ENCODE measurements around the gene GRAP2. TPM values are rescaled to one million over a fixed set of nuclear protein-coding genes. Genes with fewer than 3 reads are reported as not detected.

Gene GRAP2
- 0.09 TPM in 1 of 2 replicates, not detected in the other for total RNA-seq

GRCh38 chr22:39900306-39901227 lies at the start of gene GRAP2:
GRAP2 (plus strand) TSS chr22:39901084; CDS start chr22:39947107, 46,023 bp downstream.

GRCh38 chr22:39893526-39893925 lies 7.4 kb upstream of the GRAP2 start, which contains the start of gene ENTHD1:
ENTHD1 (minus strand) TSS chr22:39893760; CDS start chr22:39887748, 6,012 bp downstream.

GRCh38 chr22:39959640-39960447 lies 59.0 kb downstream of the GRAP2 start, which contains the start of gene TMA7B:
TMA7B (plus strand) TSS chr22:39960397; CDS start chr22:39964375, 3,978 bp downstream.

GRCh38 chr22:39994566-39995392 lies 93.9 kb downstream of the GRAP2 start, which contains the start of gene FAM83F:
FAM83F (plus strand) TSS chr22:39994954; CDS start chr22:39995043, 89 bp downstream.

Other genes with a start within 250 kb of the GRAP2 start
- gene ENTHD1, start 7.3 kb upstream of the GRAP2 start, total RNA-seq = not detected in 2 replicates
- gene TMA7B, start 59.3 kb downstream of the GRAP2 start, total RNA-seq = not detected in 2 replicates
- under 0.01 TPM in 1 of 2 replicates, not detected in the other for gene FAM83F, start 93.9 kb downstream of the GRAP2 start, total RNA-seq